Left kidney (tissue), 2 donors: ENCODE data around the gene ATP8B1. TPM values are rescaled to one million over a fixed set of nuclear protein-coding genes. Genes with fewer than 3 reads are reported as not detected.
"Not testable (repeated sequence)": the region's sequence is repeated elsewhere in the genome, so short reads cannot be mapped to it uniquely, and the experiment has no call there.

Experiments used
- DNase-seq: peaks from one replicate; pipeline ENCODE4 v3.0.0-alpha.2; 2013
- polyA plus RNA-seq: library from polyadenylated mRNA; unstranded; fragments of 120-200 nt; gene quantifications from one replicate; pipeline ENCODE4 v1.2.1, GENCODE V29; 2013; ENCODE audit not compliant: insufficient read length

Gene ATP8B1
- polyA plus RNA-seq, 1 donor = 35.0 TPM

- no peak for DNase-seq
These were observed 136.2 kb downstream of the ATP8B1 start for GRCh38 chr18:57666818-57667497.

GRCh38 chr18:57664568-57665165, 138.4 kb downstream of the ATP8B1 start:
- no peak for DNase-seq

GRCh38 chr18:57660961-57661360, 142.2 kb downstream of the ATP8B1 start:
- DNase-seq = no peak

GRCh38 chr18:57659460-57660102, 143.5 kb downstream of the ATP8B1 start:
- DNase-seq = no peak

- no peak for DNase-seq
These were observed 145.6 kb downstream of the ATP8B1 start for GRCh38 chr18:57657542-57657941.

GRCh38 chr18:57655740-57656139, 147.4 kb downstream of the ATP8B1 start:
- DNase-seq = no peak

GRCh38 chr18:57651914-57652313, 151.2 kb downstream of the ATP8B1 start:
- DNase-seq = no peak

- no peak for DNase-seq
These were observed 153.3 kb downstream of the ATP8B1 start for GRCh38 chr18:57649556-57650500.

GRCh38 chr18:57648414-57648813, 154.7 kb downstream of the ATP8B1 start:
- DNase-seq = no peak

GRCh38 chr18:57644540-57644939, 158.6 kb downstream of the ATP8B1 start:
- DNase-seq = no peak

- DNase-seq = not testable (repeated sequence)
These were observed 159.4 kb downstream of the ATP8B1 start for GRCh38 chr18:57643726-57644125.

- not testable (repeated sequence) for DNase-seq
These were observed 160.7 kb downstream of the ATP8B1 start for GRCh38 chr18:57642462-57642861.

GRCh38 chr18:57640749-57641148, 162.4 kb downstream of the ATP8B1 start:
- DNase-seq = no peak

GRCh38 chr18:57640236-57640635, 162.9 kb downstream of the ATP8B1 start:
- no peak for DNase-seq

- DNase-seq = no peak
These were observed 167.9 kb downstream of the ATP8B1 start for GRCh38 chr18:57635003-57635822.

GRCh38 chr18:57631697-57632096, 171.4 kb downstream of the ATP8B1 start:
- no peak for DNase-seq

- DNase-seq = no peak
These were observed 172.1 kb downstream of the ATP8B1 start for GRCh38 chr18:57630754-57631595.

- DNase-seq = peak; percentile 94
These were observed 172.9 kb downstream of the ATP8B1 start for GRCh38 chr18:57630002-57630753.

GRCh38 chr18:57629422-57629821, 173.7 kb downstream of the ATP8B1 start:
- no peak for DNase-seq

GRCh38 chr18:57627488-57627887, 175.6 kb downstream of the ATP8B1 start:
- no peak for DNase-seq
